T-cell (primary cell): ENCODE measurements around the gene C2orf81. TPM values are rescaled to one million over a fixed set of nuclear protein-coding genes. Genes with fewer than 3 reads are reported as not detected.
"Not testable (repeated sequence)": the region's sequence is repeated elsewhere in the genome, so short reads cannot be mapped to it uniquely, and the experiment has no call there.

Experiments used
- ATAC-seq, 4 experiments: fragments of 200-7000 bp in 3 of 4; fragments of 150-1000 bp in 1 of 4; cut with Tn5 transposase; replicated peaks in 1 of 4; 1 replicate in 3 of 4; 2 replicates in 1 of 4; pipeline ENCODE4 v1.10.0; 2021; ENCODE audit warnings: moderate library complexity in 3 of 4, mild to moderate bottlenecking in 2 of 4, moderate number of reproducible peaks in 1 of 4
- CTCF ChIA-PET, 2 donors: fragments of 300-600 bp; sonication (Branson Sonifier 250); formaldehyde crosslinking; loops; one replicate each; lab custom pipeline; 2022; ENCODE audit warnings: antibody characterized with exemption in 2 of 2; lab: Charles Lee
- POLR2A ChIA-PET, 2 donors: fragments of 300-600 bp; sonication (Branson Sonifier 250); formaldehyde crosslinking; loops; one replicate each; lab custom pipeline; 2022; ENCODE audit warnings: antibody characterized with exemption in 2 of 2; lab: Charles Lee
- DNase-seq, 35 experiments: peaks; one replicate each; pipeline versions ENCODE4 v3.0.0 to v3.0.0-alpha.2; 2013 to 2023
- H3K27ac ChIP-seq: one replicate; pipeline ENCODE4 v1.5.1; 2013; ENCODE audit warnings: low read length
- H3K27me3 ChIP-seq, 2 experiments: replicated peaks in 1 of 2; 1 replicate in 1 of 2; 2 replicates in 1 of 2; pipeline versions ENCODE4 v1.6.1 to v1.7.0; 2013; ENCODE audit warnings: low read length in 1 of 2, mixed read lengths in 1 of 2; ENCODE audit not compliant: control insufficient read depth in 2 of 2, insufficient read depth in 2 of 2; ENCODE audit errors: extremely low read depth in 1 of 2
- H3K36me3 ChIP-seq, 2 donors: 1 replicate in 1 of 2; 2 replicates in 1 of 2; pipeline versions ENCODE4 v1.6.1 to v1.7.0; 2013; ENCODE audit warnings: low read length in 1 of 2; ENCODE audit not compliant: control insufficient read depth in 2 of 2, insufficient read depth in 1 of 2; ENCODE audit errors: extremely low read depth in 1 of 2
- H3K4me1 ChIP-seq, 2 experiments: 1 replicate in 1 of 2; 2 replicates in 1 of 2; pipeline versions ENCODE4 v1.6.1 to v1.7.0; 2013; ENCODE audit warnings: low read length in 2 of 2, mixed read lengths in 1 of 2; ENCODE audit not compliant: insufficient read depth in 2 of 2, control insufficient read depth in 1 of 2; ENCODE audit errors: extremely low read depth in 1 of 2
- H3K4me3 ChIP-seq, 2 donors: 1 replicate in 1 of 2; 2 replicates in 1 of 2; pipeline versions ENCODE4 v1.5.1 to v1.7.0; 2013; ENCODE audit warnings: mild to moderate bottlenecking in 2 of 2, low read length in 1 of 2, moderate library complexity in 1 of 2; ENCODE audit not compliant: control insufficient read depth in 1 of 2; ENCODE audit errors: extremely low read depth in 1 of 2
- H3K9me3 ChIP-seq: 2 replicates; pipeline ENCODE4 v1.7.0; 2013
- H3K27ac Mint-ChIP-seq, 2 donors: one replicate each; pipeline ENCODE4 v1.8.0; 2020 to 2021; ENCODE audit warnings: mild to moderate bottlenecking in 2 of 2, mixed read lengths in 2 of 2
- H3K27me3 Mint-ChIP-seq, 2 donors: one replicate each; pipeline ENCODE4 v1.8.0; 2021 to 2022; ENCODE audit warnings: mixed read lengths in 2 of 2
- H3K36me3 Mint-ChIP-seq: one replicate; pipeline ENCODE4 v1.8.0; 2021; ENCODE audit warnings: mixed read lengths
- H3K4me1 Mint-ChIP-seq, 3 donors: one replicate each; pipeline ENCODE4 v1.8.0; 2020 to 2022; ENCODE audit warnings: mixed read lengths in 3 of 3, mild to moderate bottlenecking in 1 of 3
- H3K4me3 Mint-ChIP-seq, 3 donors: one replicate each; pipeline ENCODE4 v1.8.0; 2020 to 2022; ENCODE audit warnings: mild to moderate bottlenecking in 3 of 3, mixed read lengths in 3 of 3, moderate library complexity in 3 of 3
- H3K9me3 Mint-ChIP-seq, 3 donors: one replicate each; pipeline ENCODE4 v1.8.0; 2020 to 2022; ENCODE audit warnings: mixed read lengths in 3 of 3
- WGBS: methylation state at CpG from one replicate; pipeline ENCODE4 v1.1.5; 2013; ENCODE audit warnings: missing lambda C conversion rate; ENCODE audit not compliant: insufficient coverage; 5-methylcytosine and 5-hydroxymethylcytosine counted together
- total RNA-seq, 35 experiments: library from RNA in 6 of 35; stranded (reverse) in 6 of 35; fragments of 120-200 nt in 1 of 35; gene quantifications; one replicate each; pipeline versions ENCODE4 v1.2.1 to v1.2.4 and lab custom pipeline; 2013 to 2026

Gene C2orf81
- total RNA-seq, 5 donors from 2014 or later (not counting 1 experiment from before 2014, with no cell fraction given) = 5.0 to 9.5 (median 7.5) TPM

DNA sequence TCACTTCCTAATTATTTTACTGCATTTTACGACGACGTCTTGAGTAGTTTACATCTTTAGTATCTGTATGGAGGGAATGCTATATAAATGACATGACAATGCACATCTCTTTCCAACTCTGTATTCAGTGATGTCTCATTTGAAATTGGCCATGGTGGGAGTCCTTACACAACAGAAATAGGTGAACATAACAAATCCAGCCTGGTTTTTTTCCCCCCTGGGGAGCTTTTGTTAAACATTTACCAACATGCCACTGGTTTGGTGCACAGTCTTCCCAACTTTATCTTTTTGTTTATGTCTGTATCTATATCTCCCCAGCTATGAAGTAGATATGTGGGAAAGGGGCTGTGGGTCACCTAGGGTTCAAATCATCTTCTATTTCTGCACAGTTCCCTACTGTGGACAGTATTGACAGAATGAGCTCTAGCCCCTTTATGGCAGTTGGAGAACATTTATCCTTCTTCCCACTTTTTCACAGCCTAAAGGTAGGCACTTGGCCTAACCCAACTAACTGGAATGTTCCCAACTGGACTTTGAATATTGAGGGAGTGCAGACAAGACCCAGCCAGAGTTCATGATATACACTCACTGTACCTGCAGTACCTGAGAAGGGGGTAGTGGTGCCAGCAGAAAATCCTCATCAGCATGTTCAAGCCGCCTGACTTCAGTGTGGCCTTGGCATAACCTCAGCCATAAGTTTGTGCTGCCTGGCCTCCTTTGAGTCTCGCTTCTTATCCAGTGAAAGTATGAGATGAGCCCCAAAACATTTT is 26.0 kb upstream of the C2orf81 start:
- Mint-ChIP-seq H3K4me3 (no peak overlapping the region), H3K9me3 (no peaks in the 10 kb centered on the region), H3K36me3 (no peaks in the 10 kb centered on the region), H3K27ac (no peak overlapping the region), H3K4me1 (peaks cover 3 to 8% (median 6%) of the 10 kb centered on the region in 3 donors), H3K27me3 (peaks cover 5 to 13% of the 10 kb centered on the region in 2 donors)
- H3K36me3 ChIP-seq = no peaks in the 10 kb centered on the region
- WGBS = 100% methylated on average over 1 of the region's 5 CpGs
- no peak overlapping the region for H3K4me3 ChIP-seq
- H3K9me3 ChIP-seq = no peaks in the 10 kb centered on the region
- ChIA-PET CTCF (no interaction called here), POLR2A (no interaction called here)
- DNase-seq (no peak), ATAC-seq (no peak)
- peaks cover under 1 to 18% of the 10 kb centered on the region in 2 experiments for H3K27me3 ChIP-seq
- no peak overlapping the region for H3K27ac ChIP-seq
- peaks cover 2 to 7% of the 10 kb centered on the region in 2 experiments for H3K4me1 ChIP-seq

- H3K4me1 Mint-ChIP-seq = peaks cover 13 to 15% (median 13%) of the 10 kb centered on the region in 3 donors
- WGBS = 38% methylated on average over 1 of the region's 5 CpGs
- ChIA-PET CTCF (interaction anchor here in 1 of 2 donors (0.6 kb wide), 1 partner anchor 227 kb away, joined by 3 read pairs; no protein-coding TSS in a partner anchor), POLR2A (interaction anchor here in 1 of 2 donors (0.6 kb wide), 1 partner anchor 64 kb away, joined by 3 read pairs; no protein-coding TSS in a partner anchor)
- Histone ChIP-seq H3K36me3 (no peaks in the 10 kb centered on the region), H3K4me1 (peaks cover 0 to 26% of the 10 kb centered on the region in 2 experiments), H3K4me3 (no peak overlapping the region), H3K27me3 (peaks cover 4 to 44% of the 10 kb centered on the region in 2 experiments), H3K27ac (no peak overlapping the region), H3K9me3 (no peaks in the 10 kb centered on the region)
- no peaks in the 10 kb centered on the region for H3K36me3 Mint-ChIP-seq
- no peak overlapping the region for H3K4me3 Mint-ChIP-seq
- DNase-seq (no peak), ATAC-seq (no peak)
- no peaks in the 10 kb centered on the region for H3K9me3 Mint-ChIP-seq
- H3K27me3 Mint-ChIP-seq = peaks cover 13 to 31% of the 10 kb centered on the region in 2 donors
- no peak overlapping the region for H3K27ac Mint-ChIP-seq
These were observed 23.3 kb upstream of the C2orf81 start for GRCh38 chr2:74444498-74445318.

DNA sequence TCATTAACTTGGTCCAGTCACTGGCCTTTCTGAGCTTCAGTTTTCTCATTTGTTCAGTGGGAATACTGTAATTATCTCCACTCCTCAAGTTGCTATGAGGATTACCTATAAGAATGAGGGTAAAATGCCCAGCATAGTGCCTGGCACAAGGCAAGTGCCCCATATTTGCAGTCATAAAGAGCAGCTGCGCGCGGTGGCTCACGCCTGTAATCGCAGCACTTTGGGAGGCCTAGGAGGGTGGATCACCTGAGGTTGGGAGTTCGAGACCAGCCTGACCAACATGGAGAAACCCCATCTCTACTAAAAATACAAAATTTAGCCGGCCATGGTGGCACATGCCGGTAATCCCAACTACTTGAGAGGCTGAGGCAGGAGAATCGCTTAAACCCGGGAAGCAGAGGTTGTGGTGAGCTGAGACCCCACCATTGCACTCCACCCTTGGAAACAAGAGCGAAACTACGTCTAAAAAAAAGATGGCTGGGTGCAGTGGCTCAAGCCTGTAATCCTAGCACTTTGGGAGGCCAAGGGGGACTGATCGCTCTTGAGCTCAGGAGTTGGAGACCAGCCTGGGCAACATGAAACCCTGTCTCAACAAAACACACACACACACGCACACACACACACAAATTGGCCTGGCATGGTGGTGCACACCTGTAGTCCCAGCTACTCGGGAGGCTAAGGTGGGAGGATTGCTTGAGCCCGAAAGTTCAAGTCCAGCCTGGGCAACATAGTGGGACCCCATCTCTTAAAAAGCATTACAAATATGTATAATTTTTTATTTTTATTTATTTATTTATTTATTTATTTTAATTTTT is 21.3 kb upstream of the C2orf81 start:
- 100% methylated on average over 2 of the region's 16 CpGs for WGBS
- H3K36me3 Mint-ChIP-seq, ATAC-seq, POLR2A ChIA-PET, H3K9me3 ChIP-seq, DNase-seq, H3K27ac Mint-ChIP-seq, H3K27ac ChIP-seq, H3K9me3 Mint-ChIP-seq, H3K36me3 ChIP-seq: not testable (repeated sequence)
- Histone ChIP-seq H3K4me1 (peaks cover 0 to 26% of the 10 kb centered on the region in 2 experiments), H3K4me3 (peak overlapping the region in 1 of 2 donors; percentile 35), H3K27me3 (peaks cover 4 to 54% of the 10 kb centered on the region in 2 experiments)
- peak overlapping the region; percentile 56 to 77 (median 59) for H3K4me3 Mint-ChIP-seq
- H3K4me1 Mint-ChIP-seq = peaks cover 13 to 15% (median 14%) of the 10 kb centered on the region in 3 donors
- CTCF ChIA-PET = interaction anchor here in 1 of 2 donors (0.7 kb wide), 1 partner anchor 31 kb away, joined by 3 read pairs; no protein-coding TSS in a partner anchor
- peaks cover 21 to 44% of the 10 kb centered on the region in 2 donors for H3K27me3 Mint-ChIP-seq

- Histone ChIP-seq H3K36me3 (no peaks in the 10 kb centered on the region), H3K4me3 (peak within 1 kb of the TSS; percentile 16 to 56), H3K4me1 (peaks cover 0 to 26% of the 10 kb centered on the region in 2 experiments), H3K27ac (no peak within 1 kb of the TSS), H3K27me3 (peaks cover 4 to 54% of the 10 kb centered on the region in 2 experiments), H3K9me3 (no peaks in the 10 kb centered on the region)
- Mint-ChIP-seq H3K27me3 (peaks cover 21 to 41% of the 10 kb centered on the region in 2 donors), H3K36me3 (no peaks in the 10 kb centered on the region), H3K4me3 (peak within 1 kb of the TSS; percentile 56 to 77 (median 59)), H3K27ac (no peak within 1 kb of the TSS), H3K4me1 (peaks cover 13 to 15% (median 14%) of the 10 kb centered on the region in 3 donors), H3K9me3 (no peaks in the 10 kb centered on the region)
- ChIA-PET CTCF (interaction anchor here in 1 of 2 donors (0.7 kb wide), 1 partner anchor 31 kb away, joined by 3 read pairs; no protein-coding TSS in a partner anchor), POLR2A (no interaction called here)
- ATAC-seq = peak; percentile 41 to 52 (median 48)
- 21% methylated on average over 74 of the region's 75 CpGs for WGBS
- peak in 9 of 35 experiments; percentile 9 to 50 (median 26) for DNase-seq
These were observed 20.5 kb upstream of the C2orf81 start, which contains the start of gene RTKN for GRCh38 chr2:74441690-74442482. TSS of gene RTKN (minus strand) at chr2:74441937. CDS start at chr2:74441816, 121 bp downstream.

GRCh38 chr2:74441170-74441689 is 19.8 kb upstream of the C2orf81 start:
- H3K27ac ChIP-seq = no peak overlapping the region
- ATAC-seq = no peak
- H3K4me3 Mint-ChIP-seq = peak overlapping the region; percentile 51 to 59 (median 56)
- ChIA-PET CTCF (no interaction called here), POLR2A (interaction anchor here in 1 of 2 donors (0.9 kb wide), 1 partner anchor 17 kb away, joined by 3 read pairs; the partner anchor contains the start of gene WBP1)
- peak overlapping the region; percentile 16 to 35 for H3K4me3 ChIP-seq
- peaks cover 13 to 15% (median 14%) of the 10 kb centered on the region in 3 donors for H3K4me1 Mint-ChIP-seq
- peaks cover 21 to 41% of the 10 kb centered on the region in 2 donors for H3K27me3 Mint-ChIP-seq
- peaks cover 0 to 26% of the 10 kb centered on the region in 2 experiments for H3K4me1 ChIP-seq
- H3K9me3 ChIP-seq = no peaks in the 10 kb centered on the region
- WGBS = 52% methylated on average over 31 of the region's 33 CpGs
- peaks cover 4 to 54% of the 10 kb centered on the region in 2 experiments for H3K27me3 ChIP-seq
- no peaks in the 10 kb centered on the region for H3K36me3 Mint-ChIP-seq
- H3K36me3 ChIP-seq = no peaks in the 10 kb centered on the region
- H3K9me3 Mint-ChIP-seq = no peaks in the 10 kb centered on the region
- no peak overlapping the region for H3K27ac Mint-ChIP-seq
- DNase-seq = no peak
